SU-DHL-6 (cell line): ENCODE data around the gene RAD51B.

Source experiments
- CTCF ChIP-seq: fragments of 200-600 bp; sonication (generic); IDR thresholded peaks from one replicate; pipeline ENCODE4 v1.5.1; 2017; ENCODE audit warnings: antibody characterized with exemption, mild to moderate bottlenecking, low read length, moderate library complexity; ENCODE audit not compliant: insufficient read depth, poor library complexity, severe bottlenecking
- EZH2phosphoT487 ChIP-seq: fragments of 200-600 bp; sonication (generic), shearing (Covaris generic); conservative IDR thresholded peaks from 2 replicates; pipeline ENCODE4 v1.6.1; 2018; ENCODE audit warnings: mild to moderate bottlenecking, antibody characterized with exemption, low read length, moderate library complexity, mixed read lengths

- peak; percentile 35 for TF ChIP-seq CTCF
- no peak for TF ChIP-seq EZH2phosphoT487
These were observed 431.6 kb downstream of the RAD51B start for GRCh38 chr14:68250927-68251768.
